ENCODE results near the gene CEP70.

CEP70 gene

DNA sequence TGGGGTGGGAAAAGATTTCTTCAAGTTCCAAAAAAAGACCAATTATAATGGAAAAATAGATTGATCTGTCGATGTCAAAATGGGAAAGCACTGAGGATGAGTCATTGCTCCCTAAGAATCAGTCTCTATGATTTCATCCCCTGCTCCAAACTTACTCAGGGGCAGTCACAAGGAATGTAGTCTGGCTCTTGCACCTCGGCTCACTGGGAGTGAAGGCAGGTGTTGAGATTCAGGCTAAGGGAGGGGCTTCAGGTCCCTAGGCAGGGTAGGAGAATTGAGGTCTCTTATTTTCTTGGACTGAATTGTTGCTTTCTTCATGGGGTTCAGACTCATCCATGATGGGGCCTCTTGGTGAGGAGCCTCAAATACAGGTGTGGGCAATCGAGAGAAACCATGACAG lies 145.4 kb downstream of the CEP70 start:
- TF ChIP-seq CTCF (IDR thresholded peaks at IDR 0.05; ENCODE audit: insufficient read depth, low read length, poor library complexity, severe bottlenecking), result no peak
- Histone ChIP-seq H3K27me3 (replicated peaks; ENCODE audit: control insufficient read depth, insufficient read depth, low read length) (peaks cover 1% of the 10 kb centered on the region), H3K4me3 (replicated peaks; ENCODE audit: low read depth, low read length) (no peak overlapping the region), H3K36me3 (ENCODE audit: control insufficient read depth, insufficient read depth, low read length) (no peaks in the 10 kb centered on the region)
- DNase-seq (ENCODE audit: extremely low read depth, insufficient read length), result no peak

DNA sequence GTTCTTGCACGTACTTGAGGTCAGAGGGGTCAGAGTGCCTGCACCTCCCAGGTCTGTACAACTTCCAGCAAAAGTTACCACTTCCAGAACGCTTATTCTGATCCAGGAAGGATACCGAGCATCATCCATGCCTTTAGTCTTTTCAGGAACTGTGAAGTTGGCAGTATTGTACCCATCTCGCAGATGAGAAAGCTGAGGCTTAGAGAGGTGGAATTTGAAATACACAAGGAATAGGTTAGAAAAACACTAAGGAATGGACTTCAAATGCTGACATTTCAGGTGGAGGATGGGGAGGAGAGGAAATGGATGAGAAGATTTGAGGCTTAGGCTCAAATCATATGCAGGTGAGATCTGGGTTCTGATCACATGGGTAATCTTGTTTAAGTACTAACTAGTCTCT lies 148.4 kb downstream of the CEP70 start:
- peaks cover 1% of the 10 kb centered on the region; the same call in 1 of the 2 replicates for H3K27me3 ChIP-seq (replicated peaks; ENCODE audit: control insufficient read depth, insufficient read depth, low read length)
- no peaks in the 10 kb centered on the region for H3K36me3 ChIP-seq (ENCODE audit: control insufficient read depth, insufficient read depth, low read length)
- TF ChIP-seq CTCF (IDR thresholded peaks at IDR 0.05; ENCODE audit: insufficient read depth, low read length, poor library complexity, severe bottlenecking), result no peak
- no peak overlapping the region for H3K4me3 ChIP-seq (replicated peaks; ENCODE audit: low read depth, low read length)
- no peak for DNase-seq (ENCODE audit: extremely low read depth, insufficient read length)

DNA sequence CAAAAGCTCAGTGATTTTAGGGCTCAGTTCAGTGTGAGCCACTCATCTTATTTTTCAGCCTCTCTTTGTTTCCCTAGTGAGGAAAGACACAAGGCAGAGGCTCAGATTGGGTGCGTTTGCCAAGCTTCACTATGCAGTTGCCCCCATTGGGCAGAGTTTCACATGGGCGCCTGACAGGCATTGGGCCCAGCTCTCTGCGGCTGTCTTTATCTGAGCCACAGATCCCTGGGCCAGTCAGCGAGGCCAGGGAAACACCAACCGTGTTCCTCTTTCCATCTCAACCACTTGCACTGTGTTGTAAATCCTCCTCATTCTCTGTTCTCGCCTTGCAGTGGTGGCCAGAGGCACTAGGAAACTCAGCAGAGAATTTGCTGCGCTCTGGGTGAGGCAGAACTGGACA lies 148.8 kb downstream of the CEP70 start:
- Histone ChIP-seq H3K27me3 (replicated peaks; ENCODE audit: control insufficient read depth, insufficient read depth, low read length) (peaks cover 1% of the 10 kb centered on the region; the same call in 1 of the 2 replicates), H3K36me3 (ENCODE audit: control insufficient read depth, insufficient read depth, low read length) (no peaks in the 10 kb centered on the region), H3K4me3 (replicated peaks; ENCODE audit: low read depth, low read length) (no peak overlapping the region)
- DNase-seq (ENCODE audit: extremely low read depth, insufficient read length), result no peak
- no peak for TF ChIP-seq CTCF (IDR thresholded peaks at IDR 0.05; ENCODE audit: insufficient read depth, low read length, poor library complexity, severe bottlenecking)
